Measurements from ENCODE around the gene IGFALS.

IGFALS gene

GRCh38 chr16:1763521-1764511 lies 29.7 kb downstream of the IGFALS start:
- no peak for ATAC-seq

GRCh38 chr16:1762879-1763520 lies 30.5 kb downstream of the IGFALS start:
- ATAC-seq, result no peak

- no peak for ATAC-seq
Measured at GRCh38 chr16:1762196-1762878, 31.2 kb downstream of the IGFALS start.

GRCh38 chr16:1761751-1762150 lies 31.8 kb downstream of the IGFALS start:
- ATAC-seq, result no peak

DNA sequence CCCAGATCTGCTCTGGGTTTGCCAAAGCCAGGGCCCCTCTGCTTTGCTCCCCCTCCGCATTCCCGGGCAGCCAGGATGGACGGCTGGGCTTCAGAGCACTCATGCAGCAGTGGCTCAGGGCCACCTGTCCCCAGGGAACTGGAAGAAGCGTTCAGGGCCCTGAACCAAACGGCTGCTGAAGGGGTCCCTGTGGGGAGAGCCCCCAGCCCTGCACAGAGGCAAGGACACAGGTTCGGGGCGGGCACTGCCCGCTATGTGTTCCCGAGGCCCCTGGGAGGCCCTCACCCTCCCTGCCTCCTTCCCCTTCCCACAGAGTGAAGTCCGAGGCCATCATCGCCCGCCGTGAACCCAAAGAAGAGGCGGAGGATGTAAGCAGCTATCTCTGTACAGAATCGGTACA lies 32.6 kb downstream of the IGFALS start:
- ATAC-seq, result no peak

DNA sequence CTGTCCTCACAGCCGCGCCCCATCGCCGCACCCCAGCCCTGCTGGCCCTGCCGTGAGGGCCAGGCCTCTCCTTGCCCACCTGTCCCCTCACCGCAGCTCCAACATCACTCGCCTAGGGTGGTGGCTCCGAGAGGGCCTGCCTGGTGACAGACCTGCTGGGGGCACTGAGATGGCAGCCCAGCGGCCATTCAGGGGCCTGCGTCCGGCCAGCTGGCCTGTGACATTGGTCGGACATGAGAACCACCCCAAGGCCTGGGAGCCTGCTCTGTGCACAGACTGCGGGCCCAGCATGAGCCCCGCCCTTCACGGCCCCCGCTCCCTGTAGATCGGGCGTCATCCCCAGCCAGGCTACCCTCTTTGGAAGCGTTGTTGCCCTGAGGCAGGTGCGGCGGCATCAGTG lies 34.0 kb downstream of the IGFALS start:
- ATAC-seq, result no peak

- ATAC-seq, result no peak
Measured at GRCh38 chr16:1758923-1759322, 34.6 kb downstream of the IGFALS start.

- ATAC-seq, result no peak
Measured at GRCh38 chr16:1757714-1758461, 35.6 kb downstream of the IGFALS start.

GRCh38 chr16:1754204-1754603 lies 39.3 kb downstream of the IGFALS start:
- no peak for ATAC-seq

DNA sequence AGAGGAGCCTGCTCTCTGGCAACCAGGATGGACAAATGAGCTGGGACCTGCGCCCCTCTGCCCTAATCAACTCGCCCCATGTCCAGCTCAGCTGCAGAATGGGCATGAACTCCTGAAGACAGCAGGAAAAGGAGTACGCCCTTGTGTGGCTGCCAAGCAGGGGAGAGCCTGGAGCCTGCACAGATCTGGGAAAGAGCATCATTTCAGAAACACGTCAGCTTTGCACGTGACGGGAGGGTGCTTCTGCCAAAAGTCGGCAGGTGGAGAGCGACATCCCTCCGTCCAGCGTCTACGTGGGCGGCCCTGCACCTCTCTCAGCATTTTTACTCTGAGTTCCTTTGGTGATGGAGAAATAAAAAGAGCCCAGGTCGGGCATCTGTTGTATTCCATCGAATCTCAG lies 40.7 kb downstream of the IGFALS start:
- no peak for ATAC-seq

DNA sequence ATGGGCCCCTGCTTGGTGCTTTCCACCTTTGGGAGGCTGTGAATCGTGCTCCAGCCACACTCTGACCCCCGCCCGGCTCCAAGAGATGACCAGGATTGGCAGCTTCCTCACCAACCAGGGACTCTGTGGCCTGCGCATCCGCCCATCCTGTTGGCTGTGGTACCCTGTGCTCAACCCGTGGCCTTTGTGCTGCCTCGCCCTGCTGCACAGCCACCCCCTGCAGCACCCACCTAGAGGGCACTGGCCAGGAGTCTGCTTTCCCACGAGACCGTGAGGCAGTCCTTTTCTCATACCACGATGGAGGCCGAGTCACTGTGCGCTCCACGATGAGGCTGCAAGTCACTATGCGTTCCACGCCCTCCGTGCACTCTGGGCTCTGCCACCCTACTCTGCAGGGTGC lies 41.6 kb downstream of the IGFALS start:
- no peak for ATAC-seq

DNA sequence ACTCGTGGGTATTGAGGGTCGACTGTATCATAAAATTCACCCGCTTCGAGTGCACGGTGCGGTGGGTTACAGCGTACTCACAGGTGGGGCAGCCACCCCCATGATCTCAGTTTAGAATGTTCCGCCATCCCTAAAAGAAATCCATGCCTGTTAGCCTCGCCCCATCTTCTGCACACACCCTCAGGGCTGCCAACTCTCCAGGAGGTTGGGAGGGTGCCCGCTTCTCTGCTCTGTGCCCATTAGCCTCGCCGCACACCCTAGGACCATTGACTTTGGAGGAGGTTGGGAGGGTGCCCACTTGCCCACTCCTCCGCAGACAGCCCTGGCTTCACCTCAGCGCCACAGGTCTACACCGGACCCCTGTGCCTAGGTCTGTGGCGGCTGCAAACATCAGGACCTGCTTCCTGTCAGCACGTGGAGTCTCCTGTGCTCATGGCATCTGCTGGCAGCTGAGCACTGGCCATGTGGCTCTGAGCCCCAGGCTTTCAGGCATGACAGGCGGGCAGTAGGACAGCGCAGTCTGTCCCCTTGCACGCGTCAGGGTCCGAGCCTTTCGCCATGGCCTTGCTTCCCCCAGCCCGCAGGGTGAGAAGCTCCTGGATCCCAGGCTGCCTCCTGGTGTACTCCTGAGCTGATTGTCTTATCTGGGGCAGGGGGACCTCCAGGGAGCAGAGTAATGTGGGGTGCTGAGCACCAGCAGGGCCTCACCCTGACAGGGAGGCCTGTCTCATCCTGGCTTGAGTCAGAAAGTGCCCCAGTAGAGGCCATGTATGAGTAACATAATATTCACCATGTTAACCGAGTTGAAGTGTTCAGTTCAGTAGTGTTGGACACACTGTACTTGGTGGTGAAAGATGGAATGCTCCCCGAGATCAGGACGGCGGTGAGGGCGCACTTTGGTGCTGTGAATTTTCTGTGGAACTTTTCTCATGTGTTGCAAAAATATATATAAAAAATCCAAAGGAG lies 44.1 kb downstream of the IGFALS start:
- ATAC-seq, result no peak

GRCh38 chr16:1747934-1748333 lies 45.6 kb downstream of the IGFALS start:
- ATAC-seq, result no peak

- ATAC-seq, result no peak
Measured at GRCh38 chr16:1746693-1747195, 46.8 kb downstream of the IGFALS start.

DNA sequence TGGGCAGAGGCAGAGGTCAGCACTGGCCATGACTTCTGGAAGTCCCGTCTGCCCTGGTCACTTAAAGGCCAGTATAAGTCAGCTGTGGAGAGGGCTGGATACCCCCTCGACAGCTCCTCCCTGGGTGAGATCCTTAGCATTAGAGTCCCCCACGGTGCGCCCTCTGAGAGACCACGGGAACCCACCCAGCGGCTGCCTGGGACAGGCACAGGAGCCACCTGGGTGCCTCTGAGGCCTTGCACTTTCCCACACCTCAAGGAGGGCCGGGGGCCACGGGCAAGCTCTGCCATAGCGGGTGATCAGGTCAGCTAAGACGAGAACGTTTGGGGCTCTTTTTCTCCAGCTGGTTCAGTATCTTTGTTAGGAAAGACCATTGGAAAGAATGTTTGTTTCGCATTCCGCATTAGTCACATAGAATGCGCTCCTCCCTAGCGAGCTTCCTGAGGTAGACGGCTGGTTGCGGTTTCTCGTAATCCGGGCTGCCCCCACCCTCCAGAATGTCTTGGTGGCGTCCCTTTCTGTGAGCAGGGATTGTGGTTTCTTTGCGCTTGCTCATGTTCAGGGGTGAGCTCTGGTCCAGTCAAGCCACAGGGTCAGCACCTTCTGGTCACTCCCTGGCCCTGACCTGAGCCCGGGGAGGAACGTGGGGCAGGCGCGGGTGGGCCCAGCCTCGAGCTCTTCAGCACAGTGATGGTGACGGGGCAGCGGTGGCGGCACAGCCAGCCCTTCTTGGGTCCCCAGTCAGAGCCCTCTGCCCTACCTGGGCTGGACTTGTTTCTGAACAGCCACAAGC lies 47.4 kb downstream of the IGFALS start:
- no peak for ATAC-seq

DNA sequence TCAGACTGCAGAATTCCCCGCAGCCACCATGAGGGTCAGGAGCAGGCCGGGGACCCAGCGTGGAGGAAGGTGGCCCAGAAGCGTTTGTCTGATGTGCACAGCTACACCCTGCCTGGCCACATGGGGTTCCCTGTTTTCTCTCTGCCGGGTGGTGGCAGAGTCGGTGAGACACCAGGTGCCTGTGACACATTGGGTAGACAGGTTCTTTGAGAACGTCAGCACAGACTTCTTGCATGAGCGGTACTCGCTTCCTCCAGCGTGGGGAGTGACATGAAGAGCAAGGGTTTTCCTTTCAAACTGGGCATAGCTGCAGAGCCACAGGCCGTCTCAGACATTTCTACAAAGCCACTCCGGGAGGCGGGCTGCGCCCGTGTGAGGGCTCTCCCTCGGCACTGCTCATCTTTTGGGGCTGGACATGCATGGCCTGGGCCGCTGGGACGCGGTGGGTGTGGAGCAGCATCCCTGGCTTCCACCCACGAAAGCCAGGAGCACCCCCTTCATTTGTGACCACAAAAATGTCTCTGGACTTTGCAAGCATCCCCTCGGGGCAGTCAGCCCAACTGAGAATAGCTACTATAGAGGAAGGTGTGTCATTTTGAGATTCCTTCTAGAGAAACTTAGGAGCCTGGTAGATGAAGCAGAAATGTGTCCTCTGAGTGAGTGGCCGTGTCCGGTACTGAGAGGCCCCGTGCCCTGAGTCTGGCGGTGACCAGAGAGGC lies 48.2 kb downstream of the IGFALS start:
- ATAC-seq, result no peak

DNA sequence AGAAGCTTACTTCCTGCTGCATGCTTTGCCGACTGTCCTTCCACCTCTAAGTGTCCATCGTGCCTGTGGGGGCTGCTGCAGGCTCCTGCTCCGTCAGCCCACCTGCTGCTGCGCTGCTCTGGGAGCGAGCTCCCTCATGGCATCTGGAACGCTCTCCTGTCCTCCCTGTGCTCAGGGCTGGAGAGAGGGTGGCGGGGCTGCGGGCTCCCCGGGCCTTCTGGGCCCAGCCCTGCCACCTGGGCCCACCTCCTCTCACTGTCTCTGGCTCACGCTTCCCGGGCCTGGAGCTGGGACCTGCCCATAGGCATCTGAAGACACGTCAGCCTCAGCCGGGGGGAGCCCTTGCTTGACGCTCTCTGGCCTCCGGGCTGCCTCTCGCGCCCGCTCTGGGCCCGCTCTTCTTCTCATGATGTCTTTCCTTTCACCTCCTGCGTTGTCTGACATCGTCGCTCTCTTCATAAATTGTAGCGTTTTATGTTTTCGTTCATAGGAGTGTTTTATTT lies 49.1 kb downstream of the IGFALS start:
- no peak for ATAC-seq

DNA sequence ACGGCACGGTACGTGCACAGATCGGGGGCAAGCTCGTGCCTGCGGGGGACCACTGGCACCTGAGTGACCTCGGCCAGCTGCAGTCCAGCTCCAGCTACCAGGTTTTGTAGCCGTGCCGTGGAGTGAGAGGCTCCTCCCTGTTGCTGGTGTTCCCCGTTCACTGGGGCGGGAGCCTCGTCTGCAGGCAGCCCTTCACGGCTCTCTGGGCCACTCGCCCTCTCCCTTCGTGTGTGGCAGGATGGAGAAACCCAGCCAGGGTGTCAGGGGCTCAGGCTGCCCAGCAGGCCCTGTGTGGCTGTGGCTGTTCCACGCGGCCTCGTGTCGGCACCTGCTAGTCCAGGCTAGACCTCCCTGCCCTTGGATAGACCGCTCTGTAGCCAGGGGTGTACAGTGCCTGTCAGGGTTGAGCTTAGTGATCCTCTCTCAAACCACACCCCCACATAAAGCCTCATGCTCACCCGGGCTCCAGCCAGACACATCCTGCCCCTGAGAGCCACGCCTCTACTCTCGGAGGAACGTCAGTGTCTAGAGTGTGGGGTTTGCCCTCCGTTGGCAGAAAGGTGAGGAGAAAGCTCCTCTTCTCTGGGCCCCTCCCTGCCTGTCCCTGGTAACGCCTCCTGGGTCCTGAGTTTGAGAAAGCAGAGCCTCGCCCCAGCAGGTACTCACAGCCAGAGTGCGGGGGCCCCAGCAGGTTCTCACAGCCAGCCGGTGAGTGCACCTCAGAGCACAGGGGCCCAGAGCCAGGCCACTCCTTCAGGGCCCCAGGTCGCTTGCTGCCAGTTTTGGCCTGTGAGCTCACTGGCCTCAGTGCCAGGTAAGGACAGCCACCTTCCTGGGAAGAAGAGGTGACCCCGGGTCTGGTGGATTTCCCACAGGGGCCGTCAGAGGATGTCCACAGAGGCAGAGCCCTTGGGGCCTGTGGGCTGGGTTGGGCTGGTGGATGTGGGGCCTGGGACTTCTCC lies 49.8 kb downstream of the IGFALS start:
- ATAC-seq, result no peak

All from activated CD4-positive, CD25-positive, alpha-beta regulatory T cell treated with anti-CD3 and anti-CD28 coated beads, Interleukin-2, amount 50 U/mL, for 24 hours (primary cell).